ENCODE results near the gene KAZALD1.

The KAZALD1 gene

DNA sequence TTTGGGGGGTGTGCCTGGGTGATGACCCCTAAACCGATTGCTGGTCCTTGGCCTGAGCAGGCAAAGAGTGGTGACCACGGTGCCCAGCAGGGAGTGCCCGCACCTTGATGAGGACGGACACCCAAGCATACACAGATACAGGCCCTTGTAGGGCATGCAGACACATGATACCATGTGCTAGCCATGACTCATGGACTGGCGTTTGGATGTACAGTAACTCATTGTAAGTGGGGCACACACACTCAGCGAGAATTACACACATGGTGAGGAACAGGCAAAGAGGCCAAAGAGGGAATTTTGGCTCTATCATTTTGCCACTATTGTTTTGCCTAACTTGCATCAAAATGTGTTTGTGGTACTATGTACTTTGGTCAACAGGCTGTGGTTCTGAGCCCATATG lies 24.1 kb downstream of the KAZALD1 start:
- no peak for TF ChIP-seq TEAD4 (IDR thresholded peaks at IDR 0.05)
- no peak for TF ChIP-seq TAF1 (IDR thresholded peaks at IDR 0.05; ENCODE audit: low read depth)
- TF ChIP-seq TCF12 (IDR thresholded peaks at IDR 0.05; ENCODE audit: low read depth), result no peak
- TF ChIP-seq YY1 (IDR thresholded peaks at IDR 0.05; ENCODE audit: low read depth), result no peak
- no peak for TF ChIP-seq FOXM1 (IDR thresholded peaks at IDR 0.05; ENCODE audit: borderline replicate concordance, low read depth)
- TF ChIP-seq, protein P1, sequence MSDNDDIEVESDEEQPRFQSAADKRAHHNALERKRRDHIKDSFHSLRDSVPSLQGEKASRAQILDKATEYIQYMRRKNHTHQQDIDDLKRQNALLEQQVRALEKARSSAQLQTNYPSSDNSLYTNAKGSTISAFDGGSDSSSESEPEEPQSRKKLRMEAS (IDR thresholded peaks at IDR 0.05), result no peak
- TF ChIP-seq RAD21 (IDR thresholded peaks at IDR 0.05; ENCODE audit: low read depth), result no peak
- TF ChIP-seq, protein P2, sequence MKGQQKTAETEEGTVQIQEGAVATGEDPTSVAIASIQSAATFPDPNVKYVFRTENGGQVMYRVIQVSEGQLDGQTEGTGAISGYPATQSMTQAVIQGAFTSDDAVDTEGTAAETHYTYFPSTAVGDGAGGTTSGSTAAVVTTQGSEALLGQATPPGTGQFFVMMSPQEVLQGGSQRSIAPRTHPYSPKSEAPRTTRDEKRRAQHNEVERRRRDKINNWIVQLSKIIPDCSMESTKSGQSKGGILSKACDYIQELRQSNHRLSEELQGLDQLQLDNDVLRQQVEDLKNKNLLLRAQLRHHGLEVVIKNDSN (IDR thresholded peaks at IDR 0.05), result no peak
- TF ChIP-seq, protein P3, sequence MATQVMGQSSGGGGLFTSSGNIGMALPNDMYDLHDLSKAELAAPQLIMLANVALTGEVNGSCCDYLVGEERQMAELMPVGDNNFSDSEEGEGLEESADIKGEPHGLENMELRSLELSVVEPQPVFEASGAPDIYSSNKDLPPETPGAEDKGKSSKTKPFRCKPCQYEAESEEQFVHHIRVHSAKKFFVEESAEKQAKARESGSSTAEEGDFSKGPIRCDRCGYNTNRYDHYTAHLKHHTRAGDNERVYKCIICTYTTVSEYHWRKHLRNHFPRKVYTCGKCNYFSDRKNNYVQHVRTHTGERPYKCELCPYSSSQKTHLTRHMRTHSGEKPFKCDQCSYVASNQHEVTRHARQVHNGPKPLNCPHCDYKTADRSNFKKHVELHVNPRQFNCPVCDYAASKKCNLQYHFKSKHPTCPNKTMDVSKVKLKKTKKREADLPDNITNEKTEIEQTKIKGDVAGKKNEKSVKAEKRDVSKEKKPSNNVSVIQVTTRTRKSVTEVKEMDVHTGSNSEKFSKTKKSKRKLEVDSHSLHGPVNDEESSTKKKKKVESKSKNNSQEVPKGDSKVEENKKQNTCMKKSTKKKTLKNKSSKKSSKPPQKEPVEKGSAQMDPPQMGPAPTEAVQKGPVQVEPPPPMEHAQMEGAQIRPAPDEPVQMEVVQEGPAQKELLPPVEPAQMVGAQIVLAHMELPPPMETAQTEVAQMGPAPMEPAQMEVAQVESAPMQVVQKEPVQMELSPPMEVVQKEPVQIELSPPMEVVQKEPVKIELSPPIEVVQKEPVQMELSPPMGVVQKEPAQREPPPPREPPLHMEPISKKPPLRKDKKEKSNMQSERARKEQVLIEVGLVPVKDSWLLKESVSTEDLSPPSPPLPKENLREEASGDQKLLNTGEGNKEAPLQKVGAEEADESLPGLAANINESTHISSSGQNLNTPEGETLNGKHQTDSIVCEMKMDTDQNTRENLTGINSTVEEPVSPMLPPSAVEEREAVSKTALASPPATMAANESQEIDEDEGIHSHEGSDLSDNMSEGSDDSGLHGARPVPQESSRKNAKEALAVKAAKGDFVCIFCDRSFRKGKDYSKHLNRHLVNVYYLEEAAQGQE (IDR thresholded peaks at IDR 0.05; ENCODE audit: low read depth), result no peak
- TF ChIP-seq CEBPB (IDR thresholded peaks at IDR 0.05), result no peak
- no peak for TF ChIP-seq EP300 (IDR thresholded peaks at IDR 0.05; ENCODE audit: borderline replicate concordance)
- TF ChIP-seq CREB1 (IDR thresholded peaks at IDR 0.05; ENCODE audit: low read depth), result no peak
- no peak for TF ChIP-seq EGR1 (IDR thresholded peaks at IDR 0.05)

- no peak for TF ChIP-seq EGR1 (IDR thresholded peaks at IDR 0.05)
- no peak for TF ChIP-seq RAD21 (IDR thresholded peaks at IDR 0.05; ENCODE audit: low read depth)
- TF ChIP-seq TCF12 (IDR thresholded peaks at IDR 0.05; ENCODE audit: low read depth), result no peak
- no peak for TF ChIP-seq CREB1 (IDR thresholded peaks at IDR 0.05; ENCODE audit: low read depth)
- TF ChIP-seq YY1 (IDR thresholded peaks at IDR 0.05; ENCODE audit: low read depth), result no peak
- TF ChIP-seq, protein P3 (IDR thresholded peaks at IDR 0.05; ENCODE audit: low read depth), result no peak
- no peak for TF ChIP-seq TEAD4 (IDR thresholded peaks at IDR 0.05)
- TF ChIP-seq, protein P2 (IDR thresholded peaks at IDR 0.05), result no peak
- TF ChIP-seq EP300 (IDR thresholded peaks at IDR 0.05; ENCODE audit: borderline replicate concordance), result no peak
- no peak for TF ChIP-seq CEBPB (IDR thresholded peaks at IDR 0.05)
- no peak for TF ChIP-seq TAF1 (IDR thresholded peaks at IDR 0.05; ENCODE audit: low read depth)
- TF ChIP-seq NFIC (IDR thresholded peaks at IDR 0.05), result no peak
- no peak for TF ChIP-seq ZBTB7A (IDR thresholded peaks at IDR 0.05; ENCODE audit: low read depth)
- TF ChIP-seq FOXM1 (IDR thresholded peaks at IDR 0.05; ENCODE audit: borderline replicate concordance, low read depth), result no peak
- TF ChIP-seq, protein P1 (IDR thresholded peaks at IDR 0.05), result no peak
Measured at GRCh38 chr10:101087376-101087775, 25.6 kb downstream of the KAZALD1 start.

DNA sequence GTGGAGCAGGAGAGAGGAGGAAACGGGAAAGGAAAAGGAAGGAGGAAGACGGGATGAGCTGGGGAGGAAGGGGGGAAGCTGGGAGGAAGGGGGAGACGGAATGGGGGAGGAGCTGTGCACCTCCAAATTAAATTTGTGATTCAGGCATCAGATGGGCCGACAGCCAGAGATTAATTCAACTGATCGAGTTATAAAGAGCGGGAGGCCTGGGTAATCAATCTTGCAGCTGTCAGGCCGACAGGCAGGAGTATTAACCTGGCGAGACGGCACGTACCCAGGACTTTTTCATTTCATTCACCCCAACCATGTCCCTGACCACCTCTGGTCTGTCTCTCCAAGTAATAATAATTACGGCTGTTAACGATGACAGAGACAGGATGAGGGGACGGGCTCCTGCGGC lies 26.2 kb downstream of the KAZALD1 start:
- TF ChIP-seq FOXM1 (IDR thresholded peaks at IDR 0.05; ENCODE audit: borderline replicate concordance, low read depth) (no peak), NFIC (IDR thresholded peaks at IDR 0.05) (no peak), RAD21 (IDR thresholded peaks at IDR 0.05; ENCODE audit: low read depth) (no peak), EGR1 (IDR thresholded peaks at IDR 0.05) (no peak)
- TF ChIP-seq, protein P1 (IDR thresholded peaks at IDR 0.05), result no peak

GRCh38 chr10:101089520-101090299 lies 27.9 kb downstream of the KAZALD1 start:
- TF ChIP-seq, protein P1 (IDR thresholded peaks at IDR 0.05), result no peak

GRCh38 chr10:101090597-101090996 lies 28.8 kb downstream of the KAZALD1 start:
- no peak for TF ChIP-seq TEAD4 (IDR thresholded peaks at IDR 0.05)
- no peak for TF ChIP-seq YY1 (IDR thresholded peaks at IDR 0.05; ENCODE audit: low read depth)
- TF ChIP-seq, protein P2 (IDR thresholded peaks at IDR 0.05), result no peak
- no peak for TF ChIP-seq TAF1 (IDR thresholded peaks at IDR 0.05; ENCODE audit: low read depth)
- TF ChIP-seq CEBPB (IDR thresholded peaks at IDR 0.05), result no peak
- TF ChIP-seq, protein P1 (IDR thresholded peaks at IDR 0.05), result no peak

Data from Ishikawa (cell line).